Fibroblast of lung (primary cell): ENCODE results near the gene OTOG.

Experiments
- EZH2 ChIP-seq: IDR thresholded peaks from 2 replicates; pipeline ENCODE4 v1.5.1; 2012; ENCODE audit warnings: low read length, control low read depth, mild to moderate bottlenecking; ENCODE audit errors: missing control alignments
- TF ChIP-seq, protein P1 (sequence below), 2 donors: IDR thresholded peaks in 1 of 2; conservative IDR thresholded peaks in 1 of 2; 1 replicate in 1 of 2; 2 replicates in 1 of 2; pipeline ENCODE4 v1.5.1; 2011 to 2012; ENCODE audit warnings: low read length in 2 of 2, control low read depth in 1 of 2, inconsistent platforms in 1 of 2, low read depth in 1 of 2, mild to moderate bottlenecking in 1 of 2

DNA sequence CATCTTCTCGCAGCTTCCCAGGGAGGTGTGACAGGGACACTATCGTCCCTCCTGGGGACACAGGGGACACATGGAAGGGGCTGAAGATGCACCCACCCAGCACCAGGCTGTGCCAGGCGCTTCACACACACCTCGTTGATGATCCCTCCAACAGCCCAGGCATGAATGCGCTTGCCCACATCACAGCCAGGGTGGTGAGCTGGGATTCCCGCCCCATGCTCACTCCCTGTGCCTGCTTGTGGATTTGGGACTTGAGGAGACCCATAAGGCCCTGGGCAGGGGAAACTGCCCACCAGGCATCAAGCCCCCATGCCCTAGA, 57.8 kb downstream of the OTOG start:
- TF ChIP-seq, protein P1, sequence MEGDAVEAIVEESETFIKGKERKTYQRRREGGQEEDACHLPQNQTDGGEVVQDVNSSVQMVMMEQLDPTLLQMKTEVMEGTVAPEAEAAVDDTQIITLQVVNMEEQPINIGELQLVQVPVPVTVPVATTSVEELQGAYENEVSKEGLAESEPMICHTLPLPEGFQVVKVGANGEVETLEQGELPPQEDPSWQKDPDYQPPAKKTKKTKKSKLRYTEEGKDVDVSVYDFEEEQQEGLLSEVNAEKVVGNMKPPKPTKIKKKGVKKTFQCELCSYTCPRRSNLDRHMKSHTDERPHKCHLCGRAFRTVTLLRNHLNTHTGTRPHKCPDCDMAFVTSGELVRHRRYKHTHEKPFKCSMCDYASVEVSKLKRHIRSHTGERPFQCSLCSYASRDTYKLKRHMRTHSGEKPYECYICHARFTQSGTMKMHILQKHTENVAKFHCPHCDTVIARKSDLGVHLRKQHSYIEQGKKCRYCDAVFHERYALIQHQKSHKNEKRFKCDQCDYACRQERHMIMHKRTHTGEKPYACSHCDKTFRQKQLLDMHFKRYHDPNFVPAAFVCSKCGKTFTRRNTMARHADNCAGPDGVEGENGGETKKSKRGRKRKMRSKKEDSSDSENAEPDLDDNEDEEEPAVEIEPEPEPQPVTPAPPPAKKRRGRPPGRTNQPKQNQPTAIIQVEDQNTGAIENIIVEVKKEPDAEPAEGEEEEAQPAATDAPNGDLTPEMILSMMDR (conservative IDR thresholded peaks at IDR 0.05 in 1 of 2, IDR thresholded peaks at IDR 0.05 in 1 of 2; ENCODE audit: low read depth in 1 of 2, low read length in 2 of 2), result no peak
- TF ChIP-seq EZH2, result no peak
